WTC11 (cell line): ENCODE measurements around the gene SLC25A26.

Source experiments
- CBFB ChIP-seq: sonication (generic); formaldehyde crosslinking; IDR thresholded peaks from 2 replicates; pipeline ENCODE4 v1.8.1; 2022; ENCODE audit warnings: mild to moderate bottlenecking, low read depth, missing genetic modification reagents
- ELF4 ChIP-seq: sonication (generic); formaldehyde crosslinking; IDR thresholded peaks from 2 replicates; pipeline ENCODE4 v1.8.1; 2022; ENCODE audit warnings: low read depth, mild to moderate bottlenecking, moderate library complexity, missing genetic modification reagents
- ESRRA ChIP-seq: sonication (generic); formaldehyde crosslinking; IDR thresholded peaks from 2 replicates; pipeline ENCODE4 v1.8.1; 2022; ENCODE audit warnings: mild to moderate bottlenecking, missing genetic modification reagents, borderline replicate concordance
- GTF2I ChIP-seq: fragments of 250-450 bp; sonication (Bioruptor Pico); conservative IDR thresholded peaks from 2 replicates; pipeline ENCODE4 v1.4.0; 2021; ENCODE audit warnings: mild to moderate bottlenecking
- RELA ChIP-seq: sonication (generic); formaldehyde crosslinking; IDR thresholded peaks from 2 replicates; pipeline ENCODE4 v1.8.1; 2022; ENCODE audit warnings: missing genetic modification reagents, mild to moderate bottlenecking, borderline replicate concordance
- SP1 ChIP-seq: sonication (generic); formaldehyde crosslinking; conservative IDR thresholded peaks from 2 replicates; pipeline ENCODE4 v1.8.1; 2022; ENCODE audit warnings: missing genetic modification reagents
- TCF7 ChIP-seq: sonication (generic); formaldehyde crosslinking; IDR thresholded peaks from 2 replicates; pipeline ENCODE4 v1.8.0; 2022; ENCODE audit warnings: mild to moderate bottlenecking, low read depth, missing genetic modification reagents, moderate library complexity
- TEAD1 ChIP-seq: sonication (generic); formaldehyde crosslinking; IDR thresholded peaks from 2 replicates; pipeline ENCODE4 v1.8.0; 2022; ENCODE audit warnings: mild to moderate bottlenecking, missing genetic modification reagents
- TF ChIP-seq, protein P1 (sequence below): fragments of 200-600 bp; IDR thresholded peaks from 2 replicates; pipeline ENCODE4 v1.8.0; 2022; ENCODE audit warnings: antibody characterized with exemption
- TF ChIP-seq, protein P2 (sequence below): sonication (generic); formaldehyde crosslinking; IDR thresholded peaks from 2 replicates; pipeline ENCODE4 v1.8.0; 2023; ENCODE audit warnings: missing genetic modification reagents, mild to moderate bottlenecking, borderline replicate concordance
- TF ChIP-seq, protein P3 (sequence below): sonication (generic); formaldehyde crosslinking; IDR thresholded peaks from 2 replicates; pipeline ENCODE4 v1.8.1; 2022; ENCODE audit warnings: low read depth, mild to moderate bottlenecking, moderate library complexity, missing genetic modification reagents, borderline replicate concordance
- TF ChIP-seq, protein P4 (sequence below): sonication (generic); formaldehyde crosslinking; IDR thresholded peaks from 2 replicates; pipeline ENCODE4 v1.8.1; 2023; ENCODE audit warnings: mild to moderate bottlenecking, missing genetic modification reagents, moderate library complexity

DNA sequence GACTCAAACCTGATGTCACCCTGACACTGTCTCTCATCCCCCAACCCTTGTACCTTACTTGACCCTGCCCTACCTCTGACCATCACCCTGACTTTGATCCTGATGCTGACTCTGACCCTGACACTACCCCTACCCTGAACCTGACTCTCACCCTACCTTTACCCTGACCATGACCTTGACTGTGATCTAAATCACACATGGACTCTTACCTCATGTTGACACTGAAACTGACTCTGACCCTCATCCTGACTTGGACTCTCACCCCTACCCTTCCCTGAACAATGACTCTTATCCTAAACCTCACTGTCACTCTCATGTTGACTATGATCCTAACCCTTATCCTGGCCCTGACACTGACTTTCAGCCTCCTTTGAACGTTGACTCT lies 21.7 kb upstream of the SLC25A26 start:
- TF ChIP-seq RELA: no peak
- no peak for TF ChIP-seq TEAD1 (CRISPR knock-in tag)
- TF ChIP-seq, protein P1, sequence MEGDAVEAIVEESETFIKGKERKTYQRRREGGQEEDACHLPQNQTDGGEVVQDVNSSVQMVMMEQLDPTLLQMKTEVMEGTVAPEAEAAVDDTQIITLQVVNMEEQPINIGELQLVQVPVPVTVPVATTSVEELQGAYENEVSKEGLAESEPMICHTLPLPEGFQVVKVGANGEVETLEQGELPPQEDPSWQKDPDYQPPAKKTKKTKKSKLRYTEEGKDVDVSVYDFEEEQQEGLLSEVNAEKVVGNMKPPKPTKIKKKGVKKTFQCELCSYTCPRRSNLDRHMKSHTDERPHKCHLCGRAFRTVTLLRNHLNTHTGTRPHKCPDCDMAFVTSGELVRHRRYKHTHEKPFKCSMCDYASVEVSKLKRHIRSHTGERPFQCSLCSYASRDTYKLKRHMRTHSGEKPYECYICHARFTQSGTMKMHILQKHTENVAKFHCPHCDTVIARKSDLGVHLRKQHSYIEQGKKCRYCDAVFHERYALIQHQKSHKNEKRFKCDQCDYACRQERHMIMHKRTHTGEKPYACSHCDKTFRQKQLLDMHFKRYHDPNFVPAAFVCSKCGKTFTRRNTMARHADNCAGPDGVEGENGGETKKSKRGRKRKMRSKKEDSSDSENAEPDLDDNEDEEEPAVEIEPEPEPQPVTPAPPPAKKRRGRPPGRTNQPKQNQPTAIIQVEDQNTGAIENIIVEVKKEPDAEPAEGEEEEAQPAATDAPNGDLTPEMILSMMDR: no peak
- TF ChIP-seq SP1 (CRISPR knock-in tag): no peak
- TF ChIP-seq, protein P2, sequence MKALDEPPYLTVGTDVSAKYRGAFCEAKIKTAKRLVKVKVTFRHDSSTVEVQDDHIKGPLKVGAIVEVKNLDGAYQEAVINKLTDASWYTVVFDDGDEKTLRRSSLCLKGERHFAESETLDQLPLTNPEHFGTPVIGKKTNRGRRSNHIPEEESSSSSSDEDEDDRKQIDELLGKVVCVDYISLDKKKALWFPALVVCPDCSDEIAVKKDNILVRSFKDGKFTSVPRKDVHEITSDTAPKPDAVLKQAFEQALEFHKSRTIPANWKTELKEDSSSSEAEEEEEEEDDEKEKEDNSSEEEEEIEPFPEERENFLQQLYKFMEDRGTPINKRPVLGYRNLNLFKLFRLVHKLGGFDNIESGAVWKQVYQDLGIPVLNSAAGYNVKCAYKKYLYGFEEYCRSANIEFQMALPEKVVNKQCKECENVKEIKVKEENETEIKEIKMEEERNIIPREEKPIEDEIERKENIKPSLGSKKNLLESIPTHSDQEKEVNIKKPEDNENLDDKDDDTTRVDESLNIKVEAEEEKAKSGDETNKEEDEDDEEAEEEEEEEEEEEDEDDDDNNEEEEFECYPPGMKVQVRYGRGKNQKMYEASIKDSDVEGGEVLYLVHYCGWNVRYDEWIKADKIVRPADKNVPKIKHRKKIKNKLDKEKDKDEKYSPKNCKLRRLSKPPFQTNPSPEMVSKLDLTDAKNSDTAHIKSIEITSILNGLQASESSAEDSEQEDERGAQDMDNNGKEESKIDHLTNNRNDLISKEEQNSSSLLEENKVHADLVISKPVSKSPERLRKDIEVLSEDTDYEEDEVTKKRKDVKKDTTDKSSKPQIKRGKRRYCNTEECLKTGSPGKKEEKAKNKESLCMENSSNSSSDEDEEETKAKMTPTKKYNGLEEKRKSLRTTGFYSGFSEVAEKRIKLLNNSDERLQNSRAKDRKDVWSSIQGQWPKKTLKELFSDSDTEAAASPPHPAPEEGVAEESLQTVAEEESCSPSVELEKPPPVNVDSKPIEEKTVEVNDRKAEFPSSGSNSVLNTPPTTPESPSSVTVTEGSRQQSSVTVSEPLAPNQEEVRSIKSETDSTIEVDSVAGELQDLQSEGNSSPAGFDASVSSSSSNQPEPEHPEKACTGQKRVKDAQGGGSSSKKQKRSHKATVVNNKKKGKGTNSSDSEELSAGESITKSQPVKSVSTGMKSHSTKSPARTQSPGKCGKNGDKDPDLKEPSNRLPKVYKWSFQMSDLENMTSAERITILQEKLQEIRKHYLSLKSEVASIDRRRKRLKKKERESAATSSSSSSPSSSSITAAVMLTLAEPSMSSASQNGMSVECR (CRISPR knock-in tag): no peak
- TF ChIP-seq ELF4 (CRISPR knock-in tag): no peak
- TF ChIP-seq GTF2I (CRISPR knock-in tag): no peak
- TF ChIP-seq, protein P3, sequence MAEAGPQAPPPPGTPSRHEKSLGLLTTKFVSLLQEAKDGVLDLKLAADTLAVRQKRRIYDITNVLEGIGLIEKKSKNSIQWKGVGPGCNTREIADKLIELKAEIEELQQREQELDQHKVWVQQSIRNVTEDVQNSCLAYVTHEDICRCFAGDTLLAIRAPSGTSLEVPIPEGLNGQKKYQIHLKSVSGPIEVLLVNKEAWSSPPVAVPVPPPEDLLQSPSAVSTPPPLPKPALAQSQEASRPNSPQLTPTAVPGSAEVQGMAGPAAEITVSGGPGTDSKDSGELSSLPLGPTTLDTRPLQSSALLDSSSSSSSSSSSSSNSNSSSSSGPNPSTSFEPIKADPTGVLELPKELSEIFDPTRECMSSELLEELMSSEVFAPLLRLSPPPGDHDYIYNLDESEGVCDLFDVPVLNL (CRISPR knock-in tag): no peak
- TF ChIP-seq CBFB (CRISPR knock-in tag): no peak
- TF ChIP-seq ESRRA (CRISPR knock-in tag): no peak
- no peak for TF ChIP-seq TCF7 (CRISPR knock-in tag)
- TF ChIP-seq, protein P4, sequence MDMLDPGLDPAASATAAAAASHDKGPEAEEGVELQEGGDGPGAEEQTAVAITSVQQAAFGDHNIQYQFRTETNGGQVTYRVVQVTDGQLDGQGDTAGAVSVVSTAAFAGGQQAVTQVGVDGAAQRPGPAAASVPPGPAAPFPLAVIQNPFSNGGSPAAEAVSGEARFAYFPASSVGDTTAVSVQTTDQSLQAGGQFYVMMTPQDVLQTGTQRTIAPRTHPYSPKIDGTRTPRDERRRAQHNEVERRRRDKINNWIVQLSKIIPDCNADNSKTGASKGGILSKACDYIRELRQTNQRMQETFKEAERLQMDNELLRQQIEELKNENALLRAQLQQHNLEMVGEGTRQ (CRISPR knock-in tag): no peak
